ENCODE results near the gene PDIK1L. TPM values are rescaled to one million over a fixed set of nuclear protein-coding genes. Genes with fewer than 3 reads are reported as not detected.

Gene PDIK1L
- total RNA-seq, 1 experiment from 2014 or later, result 11.0 TPM

- Histone ChIP-seq H3K9ac (ENCODE audit: low read length) (no peak overlapping the region), H3K4me3 (ENCODE audit: low read length) (no peak overlapping the region), H4K20me1 (ENCODE audit: insufficient read depth, low read depth, low read length) (no peaks in the 10 kb centered on the region), H3K27ac (ENCODE audit: low read length) (no peak overlapping the region), H3K9me3 (ENCODE audit: low read length) (no peaks in the 10 kb centered on the region), H3K36me3 (ENCODE audit: insufficient read depth, low read length) (no peaks in the 10 kb centered on the region), H3K4me2 (ENCODE audit: low read depth, low read length, poor library complexity, severe bottlenecking) (no peak overlapping the region), H3K4me1 (ENCODE audit: low read length) (no peaks in the 10 kb centered on the region), H2AFZ (ENCODE audit: low read length) (no peak overlapping the region), H3K79me2 (ENCODE audit: low read length) (no peaks in the 10 kb centered on the region), H3K27me3 (ENCODE audit: low read length) (no peaks in the 10 kb centered on the region), H3K9me2 (replicated peaks; ENCODE audit: insufficient read depth, low read length) (no peaks in the 10 kb centered on the region)
- no peak for DNase-seq
Measured at GRCh38 chr1:26072305-26072704, 39.3 kb upstream of the PDIK1L start.

GRCh38 chr1:26075421-26076144 lies 36.0 kb upstream of the PDIK1L start:
- H3K4me2 ChIP-seq (ENCODE audit: low read depth, low read length, poor library complexity, severe bottlenecking), result no peak overlapping the region
- no peak overlapping the region for H3K4me3 ChIP-seq (ENCODE audit: low read length)
- no peaks in the 10 kb centered on the region for H3K9me2 ChIP-seq (replicated peaks; ENCODE audit: insufficient read depth, low read length)
- H3K4me1 ChIP-seq (ENCODE audit: low read length), result no peaks in the 10 kb centered on the region
- no peaks in the 10 kb centered on the region for H3K9me3 ChIP-seq (ENCODE audit: low read length)
- H3K27me3 ChIP-seq (ENCODE audit: low read length), result no peaks in the 10 kb centered on the region
- no peaks in the 10 kb centered on the region for H3K79me2 ChIP-seq (ENCODE audit: low read length)
- no peaks in the 10 kb centered on the region for H4K20me1 ChIP-seq (ENCODE audit: insufficient read depth, low read depth, low read length)
- no peak overlapping the region for H3K27ac ChIP-seq (ENCODE audit: low read length)
- H3K9ac ChIP-seq (ENCODE audit: low read length), result no peak overlapping the region
- no peak for DNase-seq
- no peaks in the 10 kb centered on the region for H3K36me3 ChIP-seq (ENCODE audit: insufficient read depth, low read length)
- H2AFZ ChIP-seq (ENCODE audit: low read length), result no peak overlapping the region

GRCh38 chr1:26077524-26077923 lies 34.1 kb upstream of the PDIK1L start:
- Histone ChIP-seq H4K20me1 (ENCODE audit: insufficient read depth, low read depth, low read length) (no peaks in the 10 kb centered on the region), H3K79me2 (ENCODE audit: low read length) (no peaks in the 10 kb centered on the region), H3K9me3 (ENCODE audit: low read length) (no peaks in the 10 kb centered on the region), H3K27me3 (ENCODE audit: low read length) (no peaks in the 10 kb centered on the region), H3K4me3 (ENCODE audit: low read length) (no peak overlapping the region), H2AFZ (ENCODE audit: low read length) (no peak overlapping the region), H3K27ac (ENCODE audit: low read length) (no peak overlapping the region), H3K4me2 (ENCODE audit: low read depth, low read length, poor library complexity, severe bottlenecking) (no peak overlapping the region), H3K36me3 (ENCODE audit: insufficient read depth, low read length) (no peaks in the 10 kb centered on the region), H3K9ac (ENCODE audit: low read length) (no peak overlapping the region), H3K9me2 (replicated peaks; ENCODE audit: insufficient read depth, low read length) (no peaks in the 10 kb centered on the region), H3K4me1 (ENCODE audit: low read length) (no peaks in the 10 kb centered on the region)
- DNase-seq, result no peak

GRCh38 chr1:26078286-26079177 lies 33.1 kb upstream of the PDIK1L start:
- no peaks in the 10 kb centered on the region for H3K27me3 ChIP-seq (ENCODE audit: low read length)
- H3K9me2 ChIP-seq (replicated peaks; ENCODE audit: insufficient read depth, low read length), result no peaks in the 10 kb centered on the region
- no peaks in the 10 kb centered on the region for H3K79me2 ChIP-seq (ENCODE audit: low read length)
- H3K4me3 ChIP-seq (ENCODE audit: low read length), result no peak overlapping the region
- DNase-seq, result no peak
- H3K9ac ChIP-seq (ENCODE audit: low read length), result no peak overlapping the region
- H3K4me2 ChIP-seq (ENCODE audit: low read depth, low read length, poor library complexity, severe bottlenecking), result no peak overlapping the region
- no peak overlapping the region for H3K27ac ChIP-seq (ENCODE audit: low read length)
- no peak overlapping the region for H2AFZ ChIP-seq (ENCODE audit: low read length)
- H4K20me1 ChIP-seq (ENCODE audit: insufficient read depth, low read depth, low read length), result no peaks in the 10 kb centered on the region; the same call in 1 of the 2 replicates
- no peaks in the 10 kb centered on the region for H3K36me3 ChIP-seq (ENCODE audit: insufficient read depth, low read length)
- no peaks in the 10 kb centered on the region for H3K4me1 ChIP-seq (ENCODE audit: low read length)
- no peaks in the 10 kb centered on the region for H3K9me3 ChIP-seq (ENCODE audit: low read length)

- Histone ChIP-seq H3K4me1 (ENCODE audit: low read length) (no peaks in the 10 kb centered on the region), H3K4me3 (ENCODE audit: low read length) (no peak overlapping the region), H3K9me3 (ENCODE audit: low read length) (no peaks in the 10 kb centered on the region), H3K36me3 (ENCODE audit: insufficient read depth, low read length) (no peaks in the 10 kb centered on the region), H4K20me1 (ENCODE audit: insufficient read depth, low read depth, low read length) (no peaks in the 10 kb centered on the region; the same call in 1 of the 2 replicates), H2AFZ (ENCODE audit: low read length) (no peak overlapping the region), H3K27ac (ENCODE audit: low read length) (no peak overlapping the region), H3K9ac (ENCODE audit: low read length) (no peak overlapping the region), H3K4me2 (ENCODE audit: low read depth, low read length, poor library complexity, severe bottlenecking) (no peak overlapping the region), H3K79me2 (ENCODE audit: low read length) (no peaks in the 10 kb centered on the region), H3K9me2 (replicated peaks; ENCODE audit: insufficient read depth, low read length) (no peaks in the 10 kb centered on the region), H3K27me3 (ENCODE audit: low read length) (no peaks in the 10 kb centered on the region)
- DNase-seq, result no peak
Measured at GRCh38 chr1:26079178-26079563, 32.5 kb upstream of the PDIK1L start.

- DNase-seq, result no peak
- Histone ChIP-seq H3K4me1 (ENCODE audit: low read length) (no peaks in the 10 kb centered on the region), H3K4me2 (ENCODE audit: low read depth, low read length, poor library complexity, severe bottlenecking) (no peak overlapping the region), H4K20me1 (ENCODE audit: insufficient read depth, low read depth, low read length) (no peaks in the 10 kb centered on the region; the same call in 1 of the 2 replicates), H3K27me3 (ENCODE audit: low read length) (no peaks in the 10 kb centered on the region), H3K9me2 (replicated peaks; ENCODE audit: insufficient read depth, low read length) (no peaks in the 10 kb centered on the region), H3K9ac (ENCODE audit: low read length) (no peak overlapping the region), H3K4me3 (ENCODE audit: low read length) (no peak overlapping the region), H3K27ac (ENCODE audit: low read length) (no peak overlapping the region), H3K9me3 (ENCODE audit: low read length) (no peaks in the 10 kb centered on the region), H3K36me3 (ENCODE audit: insufficient read depth, low read length) (no peaks in the 10 kb centered on the region), H3K79me2 (ENCODE audit: low read length) (no peaks in the 10 kb centered on the region), H2AFZ (ENCODE audit: low read length) (no peak overlapping the region)
Measured at GRCh38 chr1:26079960-26080814, 31.4 kb upstream of the PDIK1L start.

GRCh38 chr1:26081267-26082019 lies 30.2 kb upstream of the PDIK1L start:
- H3K27me3 ChIP-seq (ENCODE audit: low read length), result no peaks in the 10 kb centered on the region
- H2AFZ ChIP-seq (ENCODE audit: low read length), result no peak overlapping the region
- H3K4me1 ChIP-seq (ENCODE audit: low read length), result no peaks in the 10 kb centered on the region
- H3K9me3 ChIP-seq (ENCODE audit: low read length), result no peaks in the 10 kb centered on the region
- H3K4me2 ChIP-seq (ENCODE audit: low read depth, low read length, poor library complexity, severe bottlenecking), result no peak overlapping the region
- no peaks in the 10 kb centered on the region for H3K9me2 ChIP-seq (replicated peaks; ENCODE audit: insufficient read depth, low read length)
- no peak overlapping the region for H3K4me3 ChIP-seq (ENCODE audit: low read length)
- H3K27ac ChIP-seq (ENCODE audit: low read length), result no peak overlapping the region
- DNase-seq, result no peak
- no peak overlapping the region for H3K9ac ChIP-seq (ENCODE audit: low read length)
- no peaks in the 10 kb centered on the region; the same call in 1 of the 2 replicates for H4K20me1 ChIP-seq (ENCODE audit: insufficient read depth, low read depth, low read length)
- H3K36me3 ChIP-seq (ENCODE audit: insufficient read depth, low read length), result no peaks in the 10 kb centered on the region
- H3K79me2 ChIP-seq (ENCODE audit: low read length), result no peaks in the 10 kb centered on the region

Measured in Karpas-422 (cell line).